Dermis microvascular lymphatic vessel endothelial cell (primary cell): ENCODE data around the gene CCDC57. TPM values are rescaled to one million over a fixed set of nuclear protein-coding genes. Genes with fewer than 3 reads are reported as not detected.
A peak's percentile ranks its signal among the peaks of the same experiment; 100 is the strongest.

Experiments used
- DNase-seq, 2 donors: peaks; one replicate each; pipeline versions ENCODE4 v3.0.0 to v3.0.0-alpha.2; 2010; ENCODE audit warnings: low read depth in 2 of 2
- total RNA-seq: library from RNA; depleted of rRNA; stranded (reverse); fragments of >200 nt; gene quantifications from 2 replicates; pipeline ENCODE4 v1.2.1, GENCODE V29; 2014

The CCDC57 gene
- total RNA-seq, 1 donor from 2014 or later = 2.8 TPM

DNA sequence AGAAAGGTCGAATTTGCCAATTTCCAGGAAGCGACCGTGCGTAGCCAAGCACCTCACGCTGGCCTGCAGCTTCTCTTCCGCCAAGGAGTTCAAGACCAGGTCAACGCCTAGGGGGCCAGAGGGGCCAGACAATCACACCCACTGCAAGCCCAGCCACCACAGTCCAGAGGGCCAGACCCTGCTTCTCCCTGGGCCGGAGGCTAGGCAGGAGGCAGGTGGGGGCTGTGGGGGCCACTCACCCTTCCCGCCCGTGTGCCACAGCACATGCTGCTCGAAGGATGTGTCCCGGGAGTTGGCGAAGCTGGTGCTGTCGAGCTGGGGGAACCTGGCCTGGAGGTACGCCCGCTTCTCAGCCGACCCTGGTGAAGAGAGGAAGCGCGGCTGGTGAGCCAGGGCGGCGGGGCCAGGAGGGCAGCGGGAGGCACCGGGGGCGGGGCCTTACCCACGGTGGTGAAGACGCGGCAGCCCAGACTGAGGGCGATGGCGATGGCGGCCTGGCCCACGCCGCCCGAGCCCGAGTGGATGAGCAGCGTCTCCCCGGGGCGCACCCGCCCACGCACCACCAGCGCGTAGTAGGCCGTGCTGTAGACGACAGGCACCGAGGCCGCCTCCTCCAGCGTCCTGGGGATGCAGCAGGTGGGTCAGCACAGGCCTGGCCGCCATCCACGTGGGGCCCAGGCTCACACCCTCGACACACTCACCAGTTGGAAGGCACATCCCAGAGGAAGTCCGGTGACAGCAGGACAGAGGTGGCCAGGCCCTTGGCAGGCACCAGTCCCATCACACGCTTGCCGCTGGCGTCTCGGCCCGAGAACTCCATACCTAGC, 128.9 kb downstream of the CCDC57 start:
- no peak for DNase-seq

DNA sequence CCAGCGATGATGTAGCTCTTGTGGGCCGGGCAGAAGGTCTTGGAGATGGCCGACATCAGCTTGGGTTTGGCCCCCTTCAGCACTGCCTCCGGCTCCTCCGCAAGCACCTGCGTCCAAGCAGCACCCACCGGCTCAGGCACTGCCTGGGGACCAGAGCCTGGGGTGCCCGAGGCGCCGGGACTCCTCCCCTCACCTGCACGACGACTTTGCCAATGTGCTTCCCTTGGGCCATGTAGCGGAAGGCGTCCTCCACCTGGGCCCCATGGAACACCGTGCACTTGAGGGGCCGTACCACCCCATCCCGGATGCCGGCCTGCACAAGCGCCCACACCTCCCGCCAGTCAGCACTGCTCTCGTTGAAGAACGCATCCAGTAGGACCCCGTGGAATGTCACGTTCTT, 129.6 kb downstream of the CCDC57 start:
- DNase-seq = no peak

- DNase-seq = no peak
These were observed 130.2 kb downstream of the CCDC57 start for GRCh38 chr17:82082456-82082855.

DNA sequence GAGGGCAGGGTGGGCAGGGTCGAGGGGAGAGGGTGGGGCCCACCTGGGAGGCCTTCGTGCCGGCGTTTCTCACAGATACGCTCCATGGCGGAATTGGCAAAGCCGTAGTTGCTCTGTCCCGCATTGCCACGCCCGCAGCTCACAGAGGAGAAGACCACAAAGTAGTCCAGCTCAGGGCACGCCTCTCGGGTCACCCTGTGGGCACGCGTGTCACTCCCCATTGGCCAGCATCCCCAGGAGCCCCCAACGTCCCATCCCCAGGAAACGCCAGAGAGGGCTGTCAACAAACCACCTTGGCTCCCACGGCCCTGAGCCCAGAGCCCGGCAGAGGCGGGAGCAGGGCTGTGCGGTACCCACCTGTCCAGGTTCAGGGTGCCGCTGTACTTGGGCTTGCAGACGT, 130.7 kb downstream of the CCDC57 start:
- DNase-seq = no peak

- no peak for DNase-seq
These were observed 131.1 kb downstream of the CCDC57 start for GRCh38 chr17:82081546-82081945.

GRCh38 chr17:82080789-82081464, 131.7 kb downstream of the CCDC57 start:
- no peak for DNase-seq

DNA sequence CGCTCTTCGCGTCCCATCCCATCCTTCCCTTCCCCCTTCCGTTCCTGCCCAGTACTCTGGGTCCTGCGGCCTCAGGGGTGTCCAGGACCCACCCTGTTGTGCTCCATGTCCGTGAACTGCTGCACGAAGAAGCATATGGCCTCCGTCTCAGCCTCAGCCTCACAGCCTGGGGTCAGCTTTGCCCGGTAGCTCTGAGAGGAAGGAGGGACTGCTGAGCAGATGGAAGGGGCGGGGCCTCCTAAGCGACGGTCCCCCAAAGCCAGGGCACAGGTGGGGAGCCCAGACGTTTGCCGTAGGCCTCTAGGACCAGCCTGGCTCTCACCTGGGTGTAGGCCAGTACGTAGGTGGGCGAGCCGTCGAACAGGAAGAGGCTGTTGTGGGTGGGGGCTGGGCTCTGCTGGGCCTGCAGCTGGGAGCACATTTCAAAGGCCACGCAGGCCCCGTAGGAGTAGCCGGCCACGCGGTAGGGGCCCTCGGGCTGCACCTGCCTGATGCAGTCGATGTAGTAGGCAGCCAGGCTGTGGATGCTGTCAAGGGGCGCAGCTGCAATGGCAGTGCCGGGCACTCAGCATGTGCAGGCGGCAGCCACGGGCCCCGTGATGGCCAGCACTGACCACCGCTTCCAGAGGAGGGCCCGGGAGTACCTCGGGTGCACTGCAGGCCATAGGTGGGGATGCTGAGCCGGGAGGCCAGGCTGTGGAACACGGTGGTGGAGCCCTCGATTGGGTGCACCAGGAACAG, 132.4 kb downstream of the CCDC57 start:
- no peak for DNase-seq

GRCh38 chr17:82079001-82079677, 133.5 kb downstream of the CCDC57 start:
- DNase-seq = no peak

GRCh38 chr17:82078433-82078832, 134.2 kb downstream of the CCDC57 start:
- DNase-seq = no peak

GRCh38 chr17:82077617-82078358, 134.9 kb downstream of the CCDC57 start:
- no peak for DNase-seq

- DNase-seq = no peak
These were observed 135.7 kb downstream of the CCDC57 start for GRCh38 chr17:82076785-82077591.

- DNase-seq = no peak
These were observed 136.4 kb downstream of the CCDC57 start for GRCh38 chr17:82076018-82076784.

DNA sequence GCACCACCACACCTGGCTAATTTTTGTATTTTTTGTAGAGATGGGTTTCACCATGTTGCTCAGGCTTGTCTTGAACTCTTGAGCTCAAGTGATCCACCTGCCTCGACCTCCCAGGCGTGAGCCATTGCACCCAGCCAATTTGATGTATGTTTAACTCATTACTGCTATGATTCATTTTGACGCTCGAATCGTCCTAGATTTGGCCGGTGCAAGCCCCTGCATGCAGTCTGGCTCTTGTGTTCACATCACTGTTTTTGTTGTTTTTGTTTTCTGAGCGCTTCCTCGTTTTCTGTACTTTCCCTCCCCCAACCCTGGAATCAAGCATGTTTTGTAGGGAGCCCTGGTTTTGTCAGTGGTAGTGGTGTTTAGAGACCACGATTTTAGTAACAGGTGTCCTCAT, 139.2 kb downstream of the CCDC57 start:
- no peak for DNase-seq

DNA sequence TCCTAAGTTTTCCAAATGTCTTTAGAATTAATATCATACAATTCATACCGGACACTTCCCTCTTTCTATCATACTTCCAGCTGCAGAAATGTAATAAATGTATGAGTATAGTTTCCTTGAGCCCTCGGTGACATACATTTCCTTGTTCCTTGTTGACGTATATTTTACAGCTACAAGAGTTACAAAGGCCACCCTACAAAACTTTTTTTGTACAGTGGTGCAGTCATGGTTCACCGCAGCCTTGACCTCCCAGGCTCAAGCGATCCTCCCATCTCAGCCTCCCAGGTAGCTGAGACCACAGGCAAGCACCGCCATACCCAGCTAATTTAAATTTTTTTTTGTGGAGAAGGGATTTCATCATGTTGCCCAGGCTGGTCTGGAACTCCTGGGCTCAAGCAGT, 139.8 kb downstream of the CCDC57 start:
- no peak for DNase-seq

- DNase-seq = no peak
These were observed 142.0 kb downstream of the CCDC57 start for GRCh38 chr17:82070611-82071010.

DNA sequence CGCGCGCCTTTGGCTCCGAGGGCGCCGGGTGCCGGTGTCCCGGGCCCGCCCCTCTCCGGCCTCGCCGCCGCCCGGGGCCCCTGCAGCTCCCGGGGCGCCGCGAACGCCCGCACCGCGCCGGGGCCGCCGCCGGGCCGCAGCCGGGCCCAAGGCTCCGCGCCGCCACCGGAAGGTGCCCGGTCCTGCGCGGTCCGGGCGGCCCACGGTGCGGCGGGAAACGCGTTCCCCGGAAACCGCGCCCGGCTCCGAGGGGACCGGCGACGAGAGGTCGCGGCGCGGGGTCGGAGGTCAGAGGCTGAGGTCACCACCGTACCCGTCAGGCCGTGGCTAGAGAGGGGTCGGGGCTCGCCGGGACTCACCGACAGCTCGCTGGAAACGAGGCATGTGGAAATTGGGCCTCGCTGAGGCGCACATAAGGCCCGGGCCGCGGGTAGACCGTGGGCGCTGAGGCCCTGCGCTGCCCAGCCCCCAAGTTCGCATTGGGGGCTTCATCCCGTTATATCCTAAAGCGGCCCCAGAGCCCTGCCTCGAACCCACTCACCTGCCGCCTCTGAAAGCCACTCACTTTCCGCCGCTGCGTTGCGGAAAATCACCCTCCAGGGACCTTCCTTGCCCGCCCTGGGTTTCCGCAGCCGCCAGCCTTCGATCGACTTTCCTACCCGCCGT, 146.9 kb downstream of the CCDC57 start, which contains the start of gene DUS1L:
DUS1L (minus strand) TSS at position 167 of the 666 bp plus-strand sequence. CDS start 745 bp downstream, outside the sequence.
- peak in 1 of 2 donors; percentile 44 for DNase-seq

DNA sequence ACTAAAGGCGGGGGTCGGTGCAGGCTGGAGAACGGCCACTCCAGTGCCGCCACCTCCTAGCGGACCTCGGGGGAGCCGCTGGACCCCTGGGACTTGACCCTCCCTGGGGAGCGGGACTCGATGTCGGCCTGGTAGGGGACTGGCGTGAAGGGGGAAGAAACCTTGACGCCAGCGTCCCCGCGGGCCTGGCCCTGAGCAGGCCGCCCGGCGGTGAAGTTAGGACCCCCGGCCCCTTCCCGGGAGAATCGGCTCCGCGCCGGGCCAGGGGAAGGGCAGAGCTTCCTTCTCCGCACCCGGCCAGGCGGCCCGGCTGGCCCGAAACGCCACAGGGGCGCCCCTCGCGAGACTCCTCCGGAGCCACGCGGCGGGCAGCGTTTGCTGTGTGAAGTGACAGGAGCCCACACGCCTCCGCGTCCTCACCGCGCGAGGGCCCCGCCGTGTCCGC, 147.4 kb downstream of the CCDC57 start:
- DNase-seq = peak in 1 of 2 donors; percentile 49

GRCh38 chr17:82064433-82065192, 148.0 kb downstream of the CCDC57 start:
- no peak for DNase-seq
